Esophagus muscularis mucosa (tissue), 4 donors: Measurements from ENCODE around the gene TMEM156.

Experiments
- EP300 ChIP-seq: sonication (generic); formaldehyde crosslinking; IDR thresholded peaks from one replicate; pipeline ENCODE4 v1.6.1; 2017; ENCODE audit warnings: antibody characterized with exemption
- POLR2A ChIP-seq: fragments of 450-650 bp; IDR thresholded peaks from one replicate; pipeline ENCODE4 v1.6.1; 2017; ENCODE audit warnings: antibody characterized with exemption, moderate library complexity, mild to moderate bottlenecking, low read depth
- POLR2AphosphoS5 ChIP-seq, 2 donors: sonication (generic); formaldehyde crosslinking; IDR thresholded peaks; one replicate each; pipeline ENCODE4 v1.6.1; 2017; ENCODE audit warnings: antibody characterized with exemption in 2 of 2
- TF ChIP-seq, protein P1 (sequence below), 3 experiments: fragments of 200-600 bp in 2 of 3; fragments of 450-650 bp in 1 of 3; sonication (generic) in 2 of 3; IDR thresholded peaks; one replicate each; pipeline ENCODE4 v1.5.1; 2017 to 2019; ENCODE audit warnings: antibody characterized with exemption in 3 of 3, mild to moderate bottlenecking in 2 of 3, moderate library complexity in 1 of 3

GRCh38 chr4:39050590-39050989 lies 18.4 kb upstream of the TMEM156 start:
- TF ChIP-seq, protein P1, sequence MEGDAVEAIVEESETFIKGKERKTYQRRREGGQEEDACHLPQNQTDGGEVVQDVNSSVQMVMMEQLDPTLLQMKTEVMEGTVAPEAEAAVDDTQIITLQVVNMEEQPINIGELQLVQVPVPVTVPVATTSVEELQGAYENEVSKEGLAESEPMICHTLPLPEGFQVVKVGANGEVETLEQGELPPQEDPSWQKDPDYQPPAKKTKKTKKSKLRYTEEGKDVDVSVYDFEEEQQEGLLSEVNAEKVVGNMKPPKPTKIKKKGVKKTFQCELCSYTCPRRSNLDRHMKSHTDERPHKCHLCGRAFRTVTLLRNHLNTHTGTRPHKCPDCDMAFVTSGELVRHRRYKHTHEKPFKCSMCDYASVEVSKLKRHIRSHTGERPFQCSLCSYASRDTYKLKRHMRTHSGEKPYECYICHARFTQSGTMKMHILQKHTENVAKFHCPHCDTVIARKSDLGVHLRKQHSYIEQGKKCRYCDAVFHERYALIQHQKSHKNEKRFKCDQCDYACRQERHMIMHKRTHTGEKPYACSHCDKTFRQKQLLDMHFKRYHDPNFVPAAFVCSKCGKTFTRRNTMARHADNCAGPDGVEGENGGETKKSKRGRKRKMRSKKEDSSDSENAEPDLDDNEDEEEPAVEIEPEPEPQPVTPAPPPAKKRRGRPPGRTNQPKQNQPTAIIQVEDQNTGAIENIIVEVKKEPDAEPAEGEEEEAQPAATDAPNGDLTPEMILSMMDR (IDR thresholded peaks at IDR 0.05): no peak
- TF ChIP-seq POLR2AphosphoS5 (IDR thresholded peaks at IDR 0.05) (no peak), POLR2A (no peak), EP300 (no peak)
